SK-N-SH (cell line): ENCODE results near the gene TDRD9. TPM values are rescaled to one million over a fixed set of nuclear protein-coding genes. Genes with fewer than 3 reads are reported as not detected.

ENCODE experiments used
- CTCF ChIA-PET: fragments of 300-600, 350-600 bp; formaldehyde crosslinking; extraction: SDS; loops from one replicate; lab custom pipeline; 2021; lab: Yijun Ruan, JAX
- POLR2A ChIA-PET: fragments of 350-600 bp; sonication (Branson Sonifier 250); formaldehyde crosslinking; extraction: SDS; loops from one replicate; lab custom pipeline; 2020; ENCODE audit warnings: antibody characterized with exemption, inconsistent platforms; lab: Yijun Ruan, JAX
- DNase-seq: peaks from one replicate; pipeline ENCODE4 v3.0.0; 2012
- H2AFZ ChIP-seq: fragments of 200-600 bp; sonication (generic); 2 replicates; pipeline ENCODE4 v1.8.1; 2016; ENCODE audit warnings: antibody characterized with exemption, mild to moderate bottlenecking, low read depth
- H3F3A ChIP-seq: fragments of 200-600 bp; sonication (generic); replicated peaks from 2 replicates; pipeline ENCODE3; 2016; ENCODE audit warnings: antibody characterized with exemption, mild to moderate bottlenecking; ENCODE audit not compliant: insufficient read depth
- H3K27ac ChIP-seq, 2 experiments: fragments of 200-500 bp in 1 of 2; fragments of 200-600 bp in 1 of 2; sonication (Bioruptor generic) in 1 of 2; sonication (generic), shearing (Covaris generic) in 1 of 2; 2 replicates each; pipeline versions ENCODE4 v1.5.1 to v1.6.1; 2014 to 2016; ENCODE audit warnings: low read depth in 2 of 2, inconsistent platforms in 1 of 2, low read length in 1 of 2, mild to moderate bottlenecking in 1 of 2, mixed read lengths in 1 of 2
- H3K27me3 ChIP-seq: fragments of 200-600 bp; sonication (generic), shearing (Covaris generic); 2 replicates; pipeline ENCODE4 v1.6.1; 2016; ENCODE audit warnings: mixed run types; ENCODE audit not compliant: insufficient read depth
- H3K36me3 ChIP-seq, 2 experiments: fragments of 200-500 bp in 1 of 2; fragments of 200-600 bp in 1 of 2; sonication (Bioruptor generic) in 1 of 2; sonication (generic) in 1 of 2; replicated peaks in 1 of 2; 2 replicates each; pipeline versions ENCODE3 to v1.5.1; 2014 to 2016; ENCODE audit warnings: low read length in 1 of 2, mild to moderate bottlenecking in 1 of 2; ENCODE audit not compliant: insufficient read depth in 2 of 2, control insufficient read depth in 1 of 2
- H3K4me1 ChIP-seq, 2 experiments: fragments of 200-500 bp in 1 of 2; fragments of 200-600 bp in 1 of 2; sonication (Bioruptor generic) in 1 of 2; sonication (generic), shearing (Covaris generic) in 1 of 2; 2 replicates each; pipeline versions ENCODE4 v1.5.1 to v1.6.1; 2014 to 2016; ENCODE audit warnings: low read depth in 1 of 2, low read length in 1 of 2, mixed run types in 1 of 2; ENCODE audit not compliant: insufficient read depth in 2 of 2, control insufficient read depth in 1 of 2
- H3K4me2 ChIP-seq: fragments of 200-600 bp; sonication (generic), shearing (Covaris generic); 2 replicates; pipeline ENCODE4 v1.6.1; 2017; ENCODE audit warnings: mixed run types
- H3K4me3 ChIP-seq, 2 experiments: fragments of 200-500 bp in 1 of 2; fragments of 200-600 bp in 1 of 2; sonication (Bioruptor generic) in 1 of 2; sonication (generic), shearing (Covaris generic) in 1 of 2; 2 replicates each; pipeline versions ENCODE4 v1.5.1 to v1.8.1; 2014 to 2016; ENCODE audit warnings: low read depth in 2 of 2, inconsistent platforms in 1 of 2, low read length in 1 of 2, mild to moderate bottlenecking in 1 of 2, mixed read lengths in 1 of 2, moderate library complexity in 1 of 2
- H3K79me2 ChIP-seq: fragments of 200-600 bp; sonication (generic); 2 replicates; pipeline ENCODE4 v1.8.1; 2017; ENCODE audit warnings: mild to moderate bottlenecking; ENCODE audit not compliant: insufficient read depth
- H3K9ac ChIP-seq: fragments of 200-600 bp; sonication (generic); 2 replicates; pipeline ENCODE4 v1.6.1; 2017; ENCODE audit warnings: mixed run types
- H3K9me2 ChIP-seq: fragments of 200-600 bp; sonication (generic); 2 replicates; pipeline ENCODE4 v1.6.1; 2017; ENCODE audit warnings: mixed run types
- H3K9me3 ChIP-seq: fragments of 200-600 bp; sonication (generic); 2 replicates; pipeline ENCODE4 v1.6.1; 2017; ENCODE audit warnings: mixed run types, mild to moderate bottlenecking, moderate library complexity
- H4K20me1 ChIP-seq: fragments of 200-600 bp; sonication (generic); 2 replicates; pipeline ENCODE4 v1.6.1; 2017; ENCODE audit warnings: mild to moderate bottlenecking, mixed run types; ENCODE audit not compliant: insufficient read depth
- CHD2 ChIP-seq: fragments of 150-350 bp; IDR thresholded peaks from 2 replicates; pipeline ENCODE4 v1.6.1; 2018; ENCODE audit warnings: low read length; ENCODE audit not compliant: partially characterized antibody
- ELF1 ChIP-seq: IDR thresholded peaks from 2 replicates; pipeline ENCODE4 v1.4.0; 2012
- EZH2phosphoT487 ChIP-seq: fragments of 200-600 bp; sonication (generic); IDR thresholded peaks from 2 replicates; pipeline ENCODE4 v1.6.1; 2017; ENCODE audit warnings: low read depth, mixed run types, mild to moderate bottlenecking, antibody characterized with exemption, moderate library complexity, borderline replicate concordance
- FOSL2 ChIP-seq: IDR thresholded peaks from 2 replicates; pipeline ENCODE4 v1.4.0; 2012; ENCODE audit warnings: low read depth, mild to moderate bottlenecking, moderate library complexity, borderline replicate concordance
- FOXJ3 ChIP-seq: sonication (generic); formaldehyde crosslinking; IDR thresholded peaks from 2 replicates; pipeline ENCODE4 v1.5.1; 2020; ENCODE audit warnings: mild to moderate bottlenecking, missing genetic modification reagents
- FOXM1 ChIP-seq: IDR thresholded peaks from 2 replicates; pipeline ENCODE4 v1.4.0; 2012; ENCODE audit warnings: low read depth, mild to moderate bottlenecking
- GABPA ChIP-seq: IDR thresholded peaks from 2 replicates; pipeline ENCODE4 v1.4.0; 2012; ENCODE audit warnings: low read depth, mild to moderate bottlenecking
- MEF2A ChIP-seq: IDR thresholded peaks from 2 replicates; pipeline ENCODE4 v1.4.0; 2012; ENCODE audit warnings: low read depth, borderline replicate concordance
- MXI1 ChIP-seq: IDR thresholded peaks from 2 replicates; pipeline ENCODE4 v1.6.1; 2012; ENCODE audit warnings: mild to moderate bottlenecking, low read depth, low read length, improper control_type of control experiment
- NFIC ChIP-seq: IDR thresholded peaks from 2 replicates; pipeline ENCODE4 v1.4.0; 2012; ENCODE audit warnings: borderline replicate concordance
- NRF1 ChIP-seq: IDR thresholded peaks from 2 replicates; pipeline ENCODE4 v1.6.1; 2012; ENCODE audit warnings: low read depth, mild to moderate bottlenecking, low read length
- RAD21 ChIP-seq: IDR thresholded peaks from 2 replicates; pipeline ENCODE4 v1.6.1; 2012; ENCODE audit warnings: mild to moderate bottlenecking, low read length
- RCOR1 ChIP-seq: fragments of 150-350 bp; IDR thresholded peaks from 2 replicates; pipeline ENCODE4 v1.6.1; 2017; ENCODE audit warnings: antibody characterized with exemption, low read length
- RXRA ChIP-seq: IDR thresholded peaks from 2 replicates; pipeline ENCODE4 v1.4.0; 2012; ENCODE audit warnings: low read depth, mild to moderate bottlenecking, borderline replicate concordance
- SMC3 ChIP-seq: IDR thresholded peaks from 2 replicates; pipeline ENCODE4 v1.6.1; 2012; ENCODE audit warnings: low read depth, low read length, improper control_type of control experiment
- YY1 ChIP-seq: IDR thresholded peaks from 2 replicates; pipeline ENCODE4 v1.4.0; 2012; ENCODE audit warnings: low read depth, mild to moderate bottlenecking
- WGBS: methylation state at CpG from one replicate; pipeline ENCODE4 v1.1.6; 2017; ENCODE audit warnings: low lambda C conversion rate; 5-methylcytosine and 5-hydroxymethylcytosine counted together
- polyA plus RNA-seq, 3 experiments: library from polyadenylated mRNA; depleted of rRNA; stranded (reverse); fragments of >200 nt; gene quantifications; 2 replicates each; pipeline ENCODE4 v1.2.3, GENCODE V29; 2012
- TF ChIP-seq, protein P1 (sequence below): fragments of 200-600 bp; sonication (generic); IDR thresholded peaks from 2 replicates; pipeline ENCODE4 v1.6.1; 2017; ENCODE audit warnings: antibody characterized with exemption, mild to moderate bottlenecking, moderate library complexity
- TF ChIP-seq, protein P2 (sequence below): IDR thresholded peaks from 2 replicates; pipeline ENCODE4 v1.6.1; 2012; ENCODE audit warnings: mild to moderate bottlenecking, low read depth, low read length, moderate library complexity
- TF ChIP-seq, protein P3 (sequence below): fragments of 150-350 bp; IDR thresholded peaks from 2 replicates; pipeline ENCODE4 v1.6.1; 2017; ENCODE audit warnings: antibody characterized with exemption, low read length, low read depth, borderline replicate concordance

TDRD9 gene
- polyA plus RNA-seq, 1 of the 3 experiments (the other 2 are of a cell fraction): not detected

DNA sequence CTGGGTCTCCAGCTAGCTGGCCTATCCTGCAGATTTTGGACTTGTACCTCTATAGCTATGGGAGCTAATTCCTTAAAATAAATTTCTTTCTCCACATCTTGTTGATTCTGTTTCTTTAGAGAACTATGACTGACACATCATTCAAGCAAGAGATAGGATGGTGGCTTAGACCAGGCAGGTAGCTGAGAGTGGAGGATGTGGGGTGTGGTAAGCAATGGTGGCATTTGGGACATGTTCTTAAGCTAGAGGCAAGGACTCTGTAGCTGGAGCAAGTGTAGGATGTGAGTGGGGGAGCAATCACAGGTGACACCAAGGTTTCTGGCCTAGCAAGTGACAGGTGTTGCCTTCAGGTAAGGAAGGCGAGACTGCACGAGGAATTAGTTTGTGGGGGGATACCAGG is 6.8 kb downstream of the TDRD9 start:
- Histone ChIP-seq H3K36me3 (no peaks in the 10 kb centered on the region), H3F3A (no peaks in the 10 kb centered on the region), H3K4me3 (no peak overlapping the region), H3K4me1 (no peaks in the 10 kb centered on the region), H3K9me3 (no peaks in the 10 kb centered on the region), H2AFZ (no peak overlapping the region), H3K27me3 (peaks cover 13% of the 10 kb centered on the region; the same call in 1 of the 2 replicates), H3K27ac (no peak overlapping the region), H3K4me2 (no peak overlapping the region), H3K9me2 (no peaks in the 10 kb centered on the region), H3K9ac (no peak overlapping the region), H4K20me1 (no peaks in the 10 kb centered on the region), H3K79me2 (no peaks in the 10 kb centered on the region)
- WGBS: 35% methylated on average over 2 of the region's 2 CpGs
- CTCF ChIA-PET: interaction anchor here (1.0 kb wide), 1 partner anchor 25 kb away, joined by 4 read pairs; no protein-coding TSS in a partner anchor
- no peak for DNase-seq
- POLR2A ChIA-PET: interaction anchor here (0.8 kb wide), 1 partner anchor 57 kb away, joined by 3 read pairs; no protein-coding TSS in a partner anchor
- TF ChIP-seq NRF1 (no peak), FOXM1 (no peak), CHD2 (no peak), FOXJ3 (no peak), YY1 (no peak), RAD21 (no peak), MEF2A (no peak), EZH2phosphoT487 (no peak), RCOR1 (no peak), RXRA (no peak), MXI1 (no peak), ELF1 (no peak), SMC3 (no peak), GABPA (no peak), FOSL2 (no peak), NFIC (no peak)
- TF ChIP-seq, protein P1, sequence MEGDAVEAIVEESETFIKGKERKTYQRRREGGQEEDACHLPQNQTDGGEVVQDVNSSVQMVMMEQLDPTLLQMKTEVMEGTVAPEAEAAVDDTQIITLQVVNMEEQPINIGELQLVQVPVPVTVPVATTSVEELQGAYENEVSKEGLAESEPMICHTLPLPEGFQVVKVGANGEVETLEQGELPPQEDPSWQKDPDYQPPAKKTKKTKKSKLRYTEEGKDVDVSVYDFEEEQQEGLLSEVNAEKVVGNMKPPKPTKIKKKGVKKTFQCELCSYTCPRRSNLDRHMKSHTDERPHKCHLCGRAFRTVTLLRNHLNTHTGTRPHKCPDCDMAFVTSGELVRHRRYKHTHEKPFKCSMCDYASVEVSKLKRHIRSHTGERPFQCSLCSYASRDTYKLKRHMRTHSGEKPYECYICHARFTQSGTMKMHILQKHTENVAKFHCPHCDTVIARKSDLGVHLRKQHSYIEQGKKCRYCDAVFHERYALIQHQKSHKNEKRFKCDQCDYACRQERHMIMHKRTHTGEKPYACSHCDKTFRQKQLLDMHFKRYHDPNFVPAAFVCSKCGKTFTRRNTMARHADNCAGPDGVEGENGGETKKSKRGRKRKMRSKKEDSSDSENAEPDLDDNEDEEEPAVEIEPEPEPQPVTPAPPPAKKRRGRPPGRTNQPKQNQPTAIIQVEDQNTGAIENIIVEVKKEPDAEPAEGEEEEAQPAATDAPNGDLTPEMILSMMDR: no peak
- TF ChIP-seq, protein P2, sequence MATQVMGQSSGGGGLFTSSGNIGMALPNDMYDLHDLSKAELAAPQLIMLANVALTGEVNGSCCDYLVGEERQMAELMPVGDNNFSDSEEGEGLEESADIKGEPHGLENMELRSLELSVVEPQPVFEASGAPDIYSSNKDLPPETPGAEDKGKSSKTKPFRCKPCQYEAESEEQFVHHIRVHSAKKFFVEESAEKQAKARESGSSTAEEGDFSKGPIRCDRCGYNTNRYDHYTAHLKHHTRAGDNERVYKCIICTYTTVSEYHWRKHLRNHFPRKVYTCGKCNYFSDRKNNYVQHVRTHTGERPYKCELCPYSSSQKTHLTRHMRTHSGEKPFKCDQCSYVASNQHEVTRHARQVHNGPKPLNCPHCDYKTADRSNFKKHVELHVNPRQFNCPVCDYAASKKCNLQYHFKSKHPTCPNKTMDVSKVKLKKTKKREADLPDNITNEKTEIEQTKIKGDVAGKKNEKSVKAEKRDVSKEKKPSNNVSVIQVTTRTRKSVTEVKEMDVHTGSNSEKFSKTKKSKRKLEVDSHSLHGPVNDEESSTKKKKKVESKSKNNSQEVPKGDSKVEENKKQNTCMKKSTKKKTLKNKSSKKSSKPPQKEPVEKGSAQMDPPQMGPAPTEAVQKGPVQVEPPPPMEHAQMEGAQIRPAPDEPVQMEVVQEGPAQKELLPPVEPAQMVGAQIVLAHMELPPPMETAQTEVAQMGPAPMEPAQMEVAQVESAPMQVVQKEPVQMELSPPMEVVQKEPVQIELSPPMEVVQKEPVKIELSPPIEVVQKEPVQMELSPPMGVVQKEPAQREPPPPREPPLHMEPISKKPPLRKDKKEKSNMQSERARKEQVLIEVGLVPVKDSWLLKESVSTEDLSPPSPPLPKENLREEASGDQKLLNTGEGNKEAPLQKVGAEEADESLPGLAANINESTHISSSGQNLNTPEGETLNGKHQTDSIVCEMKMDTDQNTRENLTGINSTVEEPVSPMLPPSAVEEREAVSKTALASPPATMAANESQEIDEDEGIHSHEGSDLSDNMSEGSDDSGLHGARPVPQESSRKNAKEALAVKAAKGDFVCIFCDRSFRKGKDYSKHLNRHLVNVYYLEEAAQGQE: no peak
- TF ChIP-seq, protein P3, sequence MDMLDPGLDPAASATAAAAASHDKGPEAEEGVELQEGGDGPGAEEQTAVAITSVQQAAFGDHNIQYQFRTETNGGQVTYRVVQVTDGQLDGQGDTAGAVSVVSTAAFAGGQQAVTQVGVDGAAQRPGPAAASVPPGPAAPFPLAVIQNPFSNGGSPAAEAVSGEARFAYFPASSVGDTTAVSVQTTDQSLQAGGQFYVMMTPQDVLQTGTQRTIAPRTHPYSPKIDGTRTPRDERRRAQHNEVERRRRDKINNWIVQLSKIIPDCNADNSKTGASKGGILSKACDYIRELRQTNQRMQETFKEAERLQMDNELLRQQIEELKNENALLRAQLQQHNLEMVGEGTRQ: no peak
